Measurements from ENCODE around the gene GNG12. TPM values are rescaled to one million over a fixed set of nuclear protein-coding genes. Genes with fewer than 3 reads are reported as not detected.
A peak's percentile ranks its signal among the peaks of the same experiment; 100 is the strongest.

Gene GNG12
- total and polyA plus RNA-seq, 2 donors from 2014 or later = 46.1 to 89.3 TPM

DNA sequence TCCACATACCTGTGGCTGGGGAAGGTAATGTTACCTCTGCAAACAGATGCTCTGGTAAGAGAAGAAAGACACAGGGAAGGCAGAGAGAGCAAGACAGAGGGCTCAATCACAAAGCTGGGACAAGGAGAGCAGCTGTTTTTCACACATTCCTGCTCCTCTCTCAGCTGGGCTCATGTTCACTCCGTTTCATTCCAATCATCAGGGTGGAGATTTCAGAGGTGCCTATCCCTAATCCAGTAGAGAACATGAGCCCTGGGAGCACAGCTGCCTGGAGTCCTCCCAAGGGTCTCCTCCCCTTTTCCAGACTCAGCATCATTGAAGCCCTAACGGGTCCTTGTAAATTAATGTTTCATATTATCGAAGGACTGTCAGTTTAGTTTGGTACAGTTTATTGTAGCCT is 128.9 kb downstream of the GNG12 start:
- Histone ChIP-seq H3K27ac (ENCODE audit: low read depth in 2 of 2, low read length in 2 of 2) (no peak overlapping the region), H3K4me3 (ENCODE audit: low read length in 3 of 3) (no peak overlapping the region), H3K4me1 (ENCODE audit: control insufficient read depth in 2 of 3, insufficient read depth in 2 of 3, low read depth in 1 of 3, low read length in 3 of 3) (peaks cover 0 to 6% (median 3%) of the 10 kb centered on the region in 3 donors), H3K9me3 (ENCODE audit: control insufficient read depth in 2 of 3, insufficient read depth in 1 of 3, low read length in 3 of 3) (no peaks in the 10 kb centered on the region), H3K9ac (ENCODE audit: low read length in 3 of 3) (no peak overlapping the region), H3K27me3 (ENCODE audit: control insufficient read depth, insufficient read depth, low read length) (no peaks in the 10 kb centered on the region), H3K36me3 (ENCODE audit: control insufficient read depth in 2 of 3, insufficient read depth in 3 of 3, low read length in 3 of 3) (peaks cover 6 to 29% (median 7%) of the 10 kb centered on the region in 3 donors)
- DNase-seq (no peak), FAIRE-seq (no peak)
- TF ChIP-seq, protein P1, sequence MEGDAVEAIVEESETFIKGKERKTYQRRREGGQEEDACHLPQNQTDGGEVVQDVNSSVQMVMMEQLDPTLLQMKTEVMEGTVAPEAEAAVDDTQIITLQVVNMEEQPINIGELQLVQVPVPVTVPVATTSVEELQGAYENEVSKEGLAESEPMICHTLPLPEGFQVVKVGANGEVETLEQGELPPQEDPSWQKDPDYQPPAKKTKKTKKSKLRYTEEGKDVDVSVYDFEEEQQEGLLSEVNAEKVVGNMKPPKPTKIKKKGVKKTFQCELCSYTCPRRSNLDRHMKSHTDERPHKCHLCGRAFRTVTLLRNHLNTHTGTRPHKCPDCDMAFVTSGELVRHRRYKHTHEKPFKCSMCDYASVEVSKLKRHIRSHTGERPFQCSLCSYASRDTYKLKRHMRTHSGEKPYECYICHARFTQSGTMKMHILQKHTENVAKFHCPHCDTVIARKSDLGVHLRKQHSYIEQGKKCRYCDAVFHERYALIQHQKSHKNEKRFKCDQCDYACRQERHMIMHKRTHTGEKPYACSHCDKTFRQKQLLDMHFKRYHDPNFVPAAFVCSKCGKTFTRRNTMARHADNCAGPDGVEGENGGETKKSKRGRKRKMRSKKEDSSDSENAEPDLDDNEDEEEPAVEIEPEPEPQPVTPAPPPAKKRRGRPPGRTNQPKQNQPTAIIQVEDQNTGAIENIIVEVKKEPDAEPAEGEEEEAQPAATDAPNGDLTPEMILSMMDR (IDR thresholded peaks at IDR 0.05; ENCODE audit: borderline replicate concordance, extremely low read depth, insufficient read depth) = no peak
- intact Hi-C loops (cut with DNase I) = no loop called here

DNA sequence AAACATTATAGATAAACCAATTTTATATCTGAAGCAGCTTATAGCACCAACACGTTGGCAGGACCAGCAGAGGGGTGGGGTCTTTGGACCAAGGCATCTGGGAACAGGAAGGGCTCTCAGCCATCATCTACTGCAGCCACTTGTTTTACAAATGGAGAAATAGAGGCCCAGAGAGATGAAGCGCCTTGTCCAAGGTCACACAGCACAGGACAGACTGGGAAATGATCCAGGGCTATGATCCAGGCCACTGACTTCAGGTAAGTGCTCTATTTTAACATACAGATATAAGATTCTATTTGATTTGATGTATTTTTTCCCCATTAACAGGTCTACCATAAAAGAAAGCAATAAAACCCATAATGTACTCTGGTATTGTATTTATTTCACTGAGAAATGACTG is 131.4 kb downstream of the GNG12 start:
- no peak overlapping the region for H3K4me3 ChIP-seq (ENCODE audit: low read length in 3 of 3)
- DNase-seq = no peak
- no peak overlapping the region for H3K27ac ChIP-seq (ENCODE audit: low read depth in 2 of 2, low read length in 2 of 2)
- peaks cover 0 to 6% (median 3%) of the 10 kb centered on the region in 3 donors for H3K4me1 ChIP-seq (ENCODE audit: control insufficient read depth in 2 of 3, insufficient read depth in 2 of 3, low read depth in 1 of 3, low read length in 3 of 3)
- peaks cover 6 to 29% (median 7%) of the 10 kb centered on the region in 3 donors for H3K36me3 ChIP-seq (ENCODE audit: control insufficient read depth in 2 of 3, insufficient read depth in 3 of 3, low read length in 3 of 3)
- no peak for FAIRE-seq
- TF ChIP-seq, protein P1 (IDR thresholded peaks at IDR 0.05; ENCODE audit: borderline replicate concordance, extremely low read depth, insufficient read depth) = no peak
- no peak overlapping the region for H3K9ac ChIP-seq (ENCODE audit: low read length in 3 of 3)
- intact Hi-C loops (cut with DNase I) = no loop called here
- no peaks in the 10 kb centered on the region for H3K9me3 ChIP-seq (ENCODE audit: control insufficient read depth in 2 of 3, insufficient read depth in 1 of 3, low read length in 3 of 3)
- H3K27me3 ChIP-seq (ENCODE audit: control insufficient read depth, insufficient read depth, low read length) = no peaks in the 10 kb centered on the region

DNA sequence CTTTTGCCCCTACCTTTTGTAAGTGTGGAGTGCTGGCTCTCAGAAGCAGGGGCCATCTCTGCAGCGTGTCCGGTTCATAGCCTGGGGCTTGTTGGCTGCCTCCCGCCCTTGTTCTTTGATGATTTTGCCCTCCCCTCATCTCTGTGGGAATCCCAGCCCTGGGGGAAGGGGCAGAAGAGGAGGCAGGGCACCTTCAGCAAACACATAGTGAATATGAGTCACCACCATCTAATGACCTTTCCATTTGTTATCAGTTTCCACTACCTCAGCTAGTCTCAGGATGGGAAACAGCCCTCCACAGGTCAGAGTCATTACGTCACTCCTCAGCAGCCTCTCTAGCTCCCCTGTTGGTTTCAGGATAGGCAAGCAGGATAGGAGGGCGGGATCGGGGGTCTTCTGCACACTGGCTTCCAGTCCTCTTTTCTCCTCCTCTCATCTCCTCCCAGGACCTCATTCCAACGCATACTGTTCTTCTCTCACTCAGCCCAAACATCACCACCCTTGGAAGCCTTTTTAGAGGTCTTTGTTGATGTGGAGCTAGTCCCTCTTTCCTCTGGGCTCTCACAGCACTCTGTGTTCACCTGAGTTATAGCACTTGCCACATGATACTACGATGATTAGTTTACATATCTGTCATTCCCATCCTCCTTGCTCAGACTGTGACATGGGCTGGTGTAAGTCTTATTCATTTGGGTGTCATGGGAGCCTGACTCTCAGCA is 132.4 kb downstream of the GNG12 start:
- FAIRE-seq = no peak
- Histone ChIP-seq H3K9me3 (ENCODE audit: control insufficient read depth in 2 of 3, insufficient read depth in 1 of 3, low read length in 3 of 3) (no peaks in the 10 kb centered on the region), H3K4me3 (ENCODE audit: low read length in 3 of 3) (no peak overlapping the region), H3K36me3 (ENCODE audit: control insufficient read depth in 2 of 3, insufficient read depth in 3 of 3, low read length in 3 of 3) (peaks cover 3 to 24% (median 7%) of the 10 kb centered on the region in 3 donors), H3K4me1 (ENCODE audit: control insufficient read depth in 2 of 3, insufficient read depth in 2 of 3, low read depth in 1 of 3, low read length in 3 of 3) (peaks cover 0 to 2% (median 0%) of the 10 kb centered on the region in 3 donors), H3K27ac (ENCODE audit: low read depth in 2 of 2, low read length in 2 of 2) (no peak overlapping the region), H3K9ac (ENCODE audit: low read length in 3 of 3) (no peak overlapping the region), H3K27me3 (ENCODE audit: control insufficient read depth, insufficient read depth, low read length) (no peaks in the 10 kb centered on the region)
- TF ChIP-seq, protein P1 (IDR thresholded peaks at IDR 0.05; ENCODE audit: borderline replicate concordance, extremely low read depth, insufficient read depth) = no peak
- intact Hi-C loops (cut with DNase I) = no loop called here
- DNase-seq = peak in 1 of 5 donors; percentile 58
